Left ventricle myocardium superior (tissue), 1 donor: Measurements from ENCODE around the gene FCN1. TPM values are rescaled to one million over a fixed set of nuclear protein-coding genes. Genes with fewer than 3 reads are reported as not detected.

Experiments
- ATAC-seq: fragments of 200-7000 bp; cut with Tn5 transposase; one replicate; pipeline ENCODE4 v1.9.1; 2020; ENCODE audit warnings: mild to moderate bottlenecking, moderate library complexity
- DNase-seq: peaks from one replicate; pipeline ENCODE4 v3.0.0-alpha.2; 2020
- intact Hi-C: fragments of 100-400 bp; cut with micrococcal nuclease; formaldehyde crosslinking; loops from one replicate; pipeline ENCODE4 v1.11.0; 2022
- total RNA-seq: library from RNA; stranded (reverse); fragmentation: NEBNext Ultra II Directional; extraction: Animal tissue kit (Norgen Biotek cat#: 25700); gene quantifications from one replicate; pipeline ENCODE4 v1.2.1, GENCODE V29; 2021
- donor health status: DM: no; HTN: yes; CAD: no; lungs with severe emphysema.

FCN1 gene
- total RNA-seq, 1 donor from 2014 or later, result 5.7 TPM

- ATAC-seq (no peak), DNase-seq (no peak)
- intact Hi-C loops, result no loop called here
These were observed 21.5 kb upstream of the FCN1 start for GRCh38 chr9:134939080-134939733.

DNA sequence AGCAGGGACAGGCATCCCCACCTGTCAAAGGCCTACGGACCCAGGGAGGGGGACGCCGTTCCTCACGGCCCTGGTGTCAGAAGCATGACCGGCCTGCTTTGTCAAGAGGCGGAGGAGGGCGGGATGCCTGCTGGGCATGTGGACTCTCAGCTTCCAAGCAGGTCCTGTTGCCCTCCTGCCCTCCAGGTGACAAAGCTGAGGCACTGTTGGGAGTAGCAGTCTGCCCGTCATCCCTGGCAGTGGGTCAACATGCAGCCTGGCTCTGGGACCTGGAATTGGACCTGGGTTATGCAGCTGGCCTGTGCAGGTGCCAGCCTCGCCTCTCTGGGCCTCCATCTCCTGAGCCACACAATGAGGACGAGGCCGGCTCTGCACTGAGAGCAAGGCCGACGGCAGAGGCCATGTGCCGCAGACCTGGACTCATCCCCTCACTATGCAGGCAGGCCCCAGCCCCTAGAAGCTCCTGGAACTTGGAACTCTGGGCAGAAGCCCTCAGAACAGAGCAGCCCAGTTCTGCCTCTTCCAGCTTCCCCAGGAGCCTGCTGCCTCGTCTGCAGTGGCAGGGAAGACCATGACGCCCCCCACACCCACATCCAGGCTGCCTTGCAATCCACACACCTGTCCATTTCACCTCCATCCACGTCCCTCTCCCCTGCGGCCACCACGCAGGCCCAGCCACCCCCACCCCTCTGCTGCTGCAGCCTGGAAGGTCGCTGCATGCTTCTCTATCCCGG, 20.8 kb upstream of the FCN1 start:
- no peak for DNase-seq
- intact Hi-C loops, result no loop called here
- ATAC-seq, result no peak

DNA sequence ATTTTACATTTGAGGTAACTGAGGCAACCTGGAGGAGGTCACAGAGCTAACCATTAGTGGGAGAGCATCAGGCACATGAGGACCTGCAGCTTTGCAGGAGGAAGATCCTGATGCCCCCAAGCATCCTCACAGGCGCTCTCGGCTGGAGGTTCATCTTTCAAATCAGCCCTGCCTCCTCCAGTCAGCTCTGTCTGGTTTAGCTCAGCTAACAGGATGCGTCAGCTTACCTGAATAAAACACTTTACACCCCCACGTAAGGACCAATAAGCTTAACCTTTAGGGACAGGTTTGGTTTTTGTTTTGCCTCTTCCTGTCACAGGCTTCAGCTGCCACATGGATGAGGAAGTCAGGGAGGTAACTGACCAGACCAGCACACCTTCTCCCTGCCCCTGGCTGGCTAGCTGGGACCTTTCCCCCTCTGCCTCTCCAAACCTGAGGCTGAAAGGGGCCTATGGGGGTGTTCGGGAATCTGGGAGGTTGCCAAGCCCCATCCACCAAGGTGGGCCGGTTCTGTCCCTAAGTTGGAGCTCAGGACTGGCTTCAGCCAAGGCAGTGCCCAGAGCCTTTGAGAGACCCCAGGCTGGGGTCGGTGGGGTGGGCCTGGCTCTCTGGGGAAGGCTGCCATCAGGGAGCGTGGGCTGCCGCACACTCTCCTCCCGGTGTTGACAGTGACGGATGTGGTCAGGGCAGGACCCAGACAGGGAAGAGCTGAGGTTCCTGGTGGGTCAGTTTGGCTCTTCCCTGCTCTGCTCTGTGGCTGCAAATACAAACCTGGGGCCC, 20.0 kb upstream of the FCN1 start:
- ATAC-seq (no peak), DNase-seq (no peak)
- intact Hi-C loops, result no loop called here

GRCh38 chr9:134937164-134937555, 19.4 kb upstream of the FCN1 start:
- DNase-seq, result no peak
- ATAC-seq, result no peak
- intact Hi-C loops, result no loop called here

- DNase-seq (no peak), ATAC-seq (peak; percentile 47)
- intact Hi-C loops, result no loop called here
These were observed 18.8 kb upstream of the FCN1 start for GRCh38 chr9:134936346-134937163.

DNA sequence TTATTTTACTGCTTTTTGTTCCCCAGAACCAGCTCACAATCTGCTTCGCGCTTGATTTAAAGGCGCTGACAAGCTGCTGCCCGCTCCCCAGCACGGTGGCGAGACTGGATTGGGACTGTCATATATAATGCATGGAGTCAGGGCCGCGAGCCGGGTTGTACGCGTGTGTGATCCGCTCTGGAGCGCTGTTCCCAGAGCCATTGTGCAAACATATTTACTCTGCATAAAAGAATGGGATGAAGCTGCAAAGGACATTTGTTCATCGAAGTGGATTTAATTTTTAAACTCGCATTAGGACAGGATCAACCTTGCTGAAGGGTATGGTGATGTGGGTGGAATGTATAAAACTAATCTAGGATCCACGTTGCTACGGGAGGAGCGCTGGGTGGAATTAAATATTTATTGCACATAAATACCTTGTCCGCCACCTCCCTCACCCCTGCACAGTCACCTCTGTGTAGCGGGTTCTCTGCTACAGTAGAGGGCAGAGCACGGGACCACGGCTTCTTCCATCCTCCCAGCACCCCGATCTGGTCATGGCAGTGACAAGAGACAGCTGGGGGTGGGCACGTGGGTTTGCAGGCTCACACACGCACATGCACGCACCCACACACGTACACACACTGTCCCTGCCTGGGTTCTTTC, 18.1 kb upstream of the FCN1 start:
- no peak for ATAC-seq
- intact Hi-C loops, result no loop called here
- DNase-seq, result no peak

DNA sequence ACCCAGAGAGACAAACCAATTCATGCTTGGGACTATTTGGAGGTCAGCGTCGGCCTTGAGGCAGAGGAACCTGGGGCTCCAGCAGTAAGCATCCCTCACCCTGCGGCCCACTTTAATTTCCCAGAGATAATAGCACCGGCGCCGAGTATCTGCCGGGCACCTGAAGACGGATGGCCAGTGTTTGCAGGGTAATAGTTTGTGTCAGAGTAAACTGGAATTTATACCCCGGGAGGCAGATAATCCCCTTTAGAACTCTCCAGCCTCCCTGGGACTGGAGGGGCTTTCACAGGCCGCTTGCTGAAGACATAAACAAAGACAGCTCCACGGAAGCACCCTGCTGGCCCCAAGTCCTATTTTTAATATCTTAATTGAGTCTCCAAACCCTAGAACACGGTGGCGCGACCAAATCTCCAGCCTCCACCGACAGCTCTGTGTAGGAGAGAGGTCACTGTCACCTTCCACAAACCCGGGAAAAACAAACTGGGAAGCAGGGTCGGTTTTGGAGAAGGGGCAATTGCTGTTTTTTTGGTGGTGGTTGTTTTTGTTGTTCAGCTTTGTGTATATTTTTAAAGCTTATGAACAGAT, 17.4 kb upstream of the FCN1 start:
- intact Hi-C loops, result no loop called here
- ATAC-seq, result no peak
- no peak for DNase-seq

- intact Hi-C loops, result no loop called here
- DNase-seq, result peak; percentile 56
- ATAC-seq, result peak; percentile 20
These were observed 15.5 kb upstream of the FCN1 start for GRCh38 chr9:134933076-134933659.

GRCh38 chr9:134932606-134933005, 14.9 kb upstream of the FCN1 start:
- no peak for DNase-seq
- intact Hi-C loops, result no loop called here
- ATAC-seq, result no peak

DNA sequence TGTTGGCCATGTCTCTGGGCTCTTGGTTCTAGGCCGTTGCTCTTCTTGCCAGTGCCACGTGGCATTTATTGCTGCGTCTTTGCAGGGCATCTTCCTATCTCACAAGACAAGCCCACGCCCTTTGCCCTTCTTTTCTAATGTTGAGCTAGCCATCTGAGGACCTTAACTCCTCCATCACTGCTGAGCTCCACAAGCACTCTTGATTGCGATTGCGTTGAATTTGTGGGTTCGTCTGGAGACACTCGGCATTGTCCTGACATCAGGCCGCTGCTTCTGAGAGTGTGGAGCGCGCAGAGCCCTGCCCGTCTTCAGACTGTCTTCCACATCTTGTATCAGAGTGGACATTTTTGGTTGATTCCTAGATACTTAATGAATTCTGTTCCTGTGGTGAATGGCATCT, 14.5 kb upstream of the FCN1 start:
- intact Hi-C loops, result no loop called here
- ATAC-seq, result no peak
- no peak for DNase-seq

GRCh38 chr9:134930398-134930797, 12.7 kb upstream of the FCN1 start:
- no peak for ATAC-seq
- intact Hi-C loops, result no loop called here
- DNase-seq, result no peak

DNA sequence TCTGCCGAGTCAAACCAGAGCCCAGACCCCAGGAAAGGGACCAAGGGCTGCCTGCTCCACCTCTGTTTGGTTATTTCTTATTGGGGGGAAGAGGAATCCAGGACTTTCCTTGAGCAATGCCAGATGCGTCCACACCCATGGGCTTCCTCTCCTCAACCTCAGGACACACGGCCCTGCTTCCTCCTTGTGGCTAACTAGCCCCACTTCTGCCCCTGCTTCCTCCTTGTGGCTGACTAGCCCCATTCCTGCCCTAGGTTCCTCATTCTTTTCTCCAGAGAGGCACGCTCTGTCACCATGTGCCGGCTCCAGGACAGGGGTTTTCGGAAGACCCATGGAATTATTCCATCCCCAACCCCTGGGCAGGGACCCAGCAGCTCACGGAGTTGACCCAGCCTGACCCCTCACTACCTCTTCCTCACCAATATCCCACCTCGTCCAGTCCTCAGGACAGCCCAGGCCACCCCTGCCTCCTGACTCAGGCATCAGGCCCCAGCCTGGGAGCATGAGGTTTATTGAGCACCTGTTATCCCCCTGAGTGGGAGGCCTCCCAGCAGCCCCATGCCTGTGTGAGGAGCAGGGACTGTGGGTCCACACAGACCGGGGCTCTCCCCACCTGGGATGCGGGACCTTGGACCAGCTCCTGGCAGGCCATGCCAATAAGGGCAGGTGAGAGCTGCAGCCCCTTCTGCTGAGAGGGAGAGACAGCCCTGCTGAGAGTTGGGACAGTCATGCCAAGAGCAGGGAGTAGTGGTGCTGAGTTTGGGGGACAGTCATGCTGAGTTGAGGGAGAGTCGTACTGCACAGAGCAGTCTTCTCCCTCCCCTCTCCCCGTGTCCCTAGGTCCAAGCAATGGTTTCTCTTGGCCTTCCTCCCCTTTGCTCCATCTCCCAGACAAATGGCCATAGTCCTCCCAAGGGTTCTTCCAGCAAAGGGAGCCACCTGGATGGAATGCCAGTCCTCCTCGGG, 11.8 kb upstream of the FCN1 start:
- DNase-seq (peak; percentile 46), ATAC-seq (peak; percentile 88)
- intact Hi-C loops, result no loop called here

GRCh38 chr9:134928436-134929192, 10.9 kb upstream of the FCN1 start:
- ATAC-seq (peak; percentile 34), DNase-seq (no peak)
- intact Hi-C loops, result no loop called here

GRCh38 chr9:134925011-134925511, 7.3 kb upstream of the FCN1 start:
- DNase-seq, result no peak
- intact Hi-C loops, result no loop called here
- ATAC-seq, result no peak

- no peak for DNase-seq
- ATAC-seq, result no peak
- intact Hi-C loops, result no loop called here
These were observed 5.8 kb upstream of the FCN1 start for GRCh38 chr9:134923466-134923865.

GRCh38 chr9:134922932-134923240, 5.2 kb upstream of the FCN1 start:
- intact Hi-C loops, result no loop called here
- ATAC-seq, result peak; percentile 68
- no peak for DNase-seq
